Measurements from ENCODE around the gene FCRLB. TPM values are rescaled to one million over a fixed set of nuclear protein-coding genes. Genes with fewer than 3 reads are reported as not detected.

FCRLB gene
- total and polyA plus RNA-seq, 9 of the 15 experiments (the other 6 are each of a cell fraction or from before 2014, with no cell fraction given) = 0.20 to 4.6 (median 1.3) TPM

- no peak for TF ChIP-seq ZNF436 (CRISPR knock-in tag; IDR thresholded peaks at IDR 0.05)
- peak; percentile 79 for TF ChIP-seq NR2C1 (IDR thresholded peaks at IDR 0.05)
- peak; percentile 82; the same call in 1 of the 2 replicates for TF ChIP-seq NR2C1 (tag; IDR thresholded peaks at IDR 0.05)
- TF ChIP-seq ZNF449 (CRISPR knock-in tag; IDR thresholded peaks at IDR 0.05) = no peak
- TF ChIP-seq FOS (IDR thresholded peaks at IDR 0.05; ENCODE audit: extremely low read depth, insufficient read length) = no peak
- TF ChIP-seq HNRNPH1 (optimal IDR thresholded peaks at IDR 0.05; ENCODE audit: low read depth, low read length) = no peak
- no peak for TF ChIP-seq PHB2 (IDR thresholded peaks at IDR 0.05; ENCODE audit: low read depth)
- TF ChIP-seq ZC3H8 (IDR thresholded peaks at IDR 0.05) = no peak
- no peak for TF ChIP-seq BDP1 (IDR thresholded peaks at IDR 0.05; ENCODE audit: insufficient read depth, insufficient read length)
- no peak for TF ChIP-seq AFF1 (IDR thresholded peaks at IDR 0.05; ENCODE audit: low read depth in 1 of 2, partially characterized antibody in 2 of 2)
- TF ChIP-seq MAFF (IDR thresholded peaks at IDR 0.05; ENCODE audit: low read length) = no peak
- TF ChIP-seq FUS (optimal IDR thresholded peaks at IDR 0.05; ENCODE audit: low read depth, low read length) = no peak
- no peak for TF ChIP-seq THRA (IDR thresholded peaks at IDR 0.05)
- no peak for TF ChIP-seq ZNF699 (CRISPR knock-in tag; IDR thresholded peaks at IDR 0.05; ENCODE audit: insufficient replicate concordance)
- no peak for TF ChIP-seq ZFP36 (IDR thresholded peaks at IDR 0.05; ENCODE audit: low read depth, low read length, partially characterized antibody)
- no peak for TF ChIP-seq ZNF584 (CRISPR knock-in tag; IDR thresholded peaks at IDR 0.05; ENCODE audit: low read depth)
- TF ChIP-seq PTRF (tag; IDR thresholded peaks at IDR 0.05) = no peak
- 0 out of 2 replicates have a peak, but pooled peaks have one; percentile 86 for TF ChIP-seq SREBF2 (CRISPR knock-in tag; IDR thresholded peaks at IDR 0.05)
- TF ChIP-seq NBN (IDR thresholded peaks at IDR 0.05; ENCODE audit: low read depth) = peak; percentile 62
- TF ChIP-seq FOXA1 (IDR thresholded peaks at IDR 0.05; ENCODE audit: borderline replicate concordance) = no peak
- no peak for TF ChIP-seq BCL6 (CRISPR knock-in tag; IDR thresholded peaks at IDR 0.05)
- no peak for TF ChIP-seq TARDBP (IDR thresholded peaks at IDR 0.05)
- TF ChIP-seq ZNF785 (CRISPR knock-in tag; IDR thresholded peaks at IDR 0.05) = no peak
- TF ChIP-seq HLTF (IDR thresholded peaks at IDR 0.05) = no peak
- TF ChIP-seq BHLHE40 (IDR thresholded peaks at IDR 0.05; ENCODE audit: low read length) = no peak
Measured at GRCh38 chr1:161749509-161750407, 28.4 kb downstream of the FCRLB start, which contains the start of gene DUSP12 (continued).

All from K562 (cell line).